Keratinocyte (primary cell): Measurements from ENCODE around the gene NDUFB6. TPM values are rescaled to one million over a fixed set of nuclear protein-coding genes. Genes with fewer than 3 reads are reported as not detected.

Experiments used
- DNase-seq: peaks from one replicate; pipeline ENCODE4 v3.0.0-alpha.2; 2011; ENCODE audit warnings: low read depth, missing footprints, low spot score
- FAIRE-seq: peaks from 2 replicates; lab custom pipeline; 2011; peaks lifted over from hg19 to GRCh38; lab: Jason Lieb, UNC
- H2AFZ ChIP-seq: 2 replicates; pipeline ENCODE4 v1.6.0; 2012; ENCODE audit warnings: low read length, control low read depth, inconsistent platforms; ENCODE audit not compliant: control insufficient read depth
- H3K27ac ChIP-seq: 2 replicates; pipeline ENCODE4 v1.5.1; 2011; ENCODE audit warnings: low read length; ENCODE audit not compliant: control insufficient read depth, insufficient read depth
- H3K27me3 ChIP-seq: 3 replicates; pipeline ENCODE4 v1.6.0; 2011; ENCODE audit warnings: low read length; ENCODE audit not compliant: control insufficient read depth, insufficient read depth; ENCODE audit errors: extremely low read depth
- H3K36me3 ChIP-seq, 2 experiments: 2 replicates in 1 of 2; 3 replicates in 1 of 2; pipeline ENCODE4 v1.5.1; 2011; ENCODE audit warnings: low read length in 2 of 2, mild to moderate bottlenecking in 1 of 2; ENCODE audit not compliant: control insufficient read depth in 2 of 2, insufficient read depth in 2 of 2; ENCODE audit errors: extremely low read depth in 1 of 2
- H3K4me1 ChIP-seq: 3 replicates; pipeline ENCODE4 v1.5.1; 2011; ENCODE audit warnings: low read length; ENCODE audit not compliant: control insufficient read depth, insufficient read depth; ENCODE audit errors: extremely low read depth
- H3K4me2 ChIP-seq: 3 replicates; pipeline ENCODE4 v1.6.0; 2011; ENCODE audit warnings: low read depth, low read length; ENCODE audit not compliant: control insufficient read depth, insufficient read depth; ENCODE audit errors: extremely low read depth
- H3K4me3 ChIP-seq, 3 experiments: fragments of 200-600 bp in 1 of 3; sonication (generic) in 1 of 3; 2 replicates in 2 of 3; 3 replicates in 1 of 3; pipeline ENCODE4 v1.5.1; 2011 to 2016; ENCODE audit warnings: low read length in 3 of 3, mild to moderate bottlenecking in 3 of 3, control low read depth in 2 of 3, inconsistent platforms in 1 of 3, low read depth in 1 of 3, mixed read lengths in 1 of 3, mixed run types in 1 of 3, moderate library complexity in 1 of 3; ENCODE audit not compliant: control insufficient read depth in 2 of 3, insufficient read depth in 2 of 3; ENCODE audit errors: extremely low read depth in 1 of 3
- H3K79me2 ChIP-seq: 2 replicates; pipeline ENCODE4 v1.6.0; 2012; ENCODE audit warnings: low read length; ENCODE audit not compliant: control insufficient read depth, insufficient read depth
- H3K9ac ChIP-seq: 3 replicates; pipeline ENCODE4 v1.6.0; 2011; ENCODE audit warnings: low read length; ENCODE audit not compliant: control insufficient read depth, insufficient read depth; ENCODE audit errors: extremely low read depth
- H3K9me1 ChIP-seq: 3 replicates; pipeline ENCODE4 v1.6.0; 2011; ENCODE audit warnings: low read length; ENCODE audit not compliant: control insufficient read depth, insufficient read depth; ENCODE audit errors: extremely low read depth
- H3K9me3 ChIP-seq: 2 replicates; pipeline ENCODE4 v1.5.1; 2012; ENCODE audit warnings: low read depth, low read length; ENCODE audit not compliant: control insufficient read depth
- H4K20me1 ChIP-seq: 3 replicates; pipeline ENCODE4 v1.6.0; 2011; ENCODE audit warnings: low read length; ENCODE audit not compliant: control insufficient read depth, insufficient read depth; ENCODE audit errors: extremely low read depth
- EZH2 ChIP-seq: IDR thresholded peaks from one replicate; pipeline ENCODE4 v1.6.1; 2012; ENCODE audit warnings: inconsistent platforms, mild to moderate bottlenecking, low read length, moderate library complexity
- dilution Hi-C: fragments of 300-500 bp; cut with MboI; formaldehyde crosslinking; loops from one replicate; pipeline ENCODE4 v1.7.0; 2020; ENCODE audit warnings: low sequenced_read_pairs; ENCODE audit not compliant: extremely low pct_ligation_motif_present
- polyA plus RNA-seq, 5 experiments: library from polyadenylated mRNA; depleted of rRNA in 3 of 5; stranded (reverse) in 3 of 5; stranded (forward) in 1 of 5; unstranded in 1 of 5; fragments of >200 nt; gene quantifications; 1 replicate in 1 of 5; 2 replicates in 3 of 5; 3 replicates in 1 of 5; pipeline versions ENCODE4 v1.2.1 to v1.2.3, GENCODE V29; 2011 to 2012; ENCODE audit warnings: missing spikeins in 2 of 5, low read depth in 1 of 5, low replicate concordance in 1 of 5
- TF ChIP-seq, protein P1 (sequence below), 3 experiments: IDR thresholded peaks in 1 of 3; conservative IDR thresholded peaks in 1 of 3; optimal IDR thresholded peaks in 1 of 3; 2 replicates in 2 of 3; 3 replicates in 1 of 3; pipeline versions ENCODE3 to v1.5.1; 2011; ENCODE audit warnings: low read length in 3 of 3, mild to moderate bottlenecking in 3 of 3, moderate library complexity in 2 of 3, control low read depth in 1 of 3, inconsistent platforms in 1 of 3; ENCODE audit not compliant: insufficient read depth in 2 of 3; ENCODE audit errors: extremely low read depth in 1 of 3

The NDUFB6 gene
- polyA plus RNA-seq, 1 donor (not counting 4 experiments of a cell fraction or from before 2014, with no cell fraction given) = 67.0 TPM

DNA sequence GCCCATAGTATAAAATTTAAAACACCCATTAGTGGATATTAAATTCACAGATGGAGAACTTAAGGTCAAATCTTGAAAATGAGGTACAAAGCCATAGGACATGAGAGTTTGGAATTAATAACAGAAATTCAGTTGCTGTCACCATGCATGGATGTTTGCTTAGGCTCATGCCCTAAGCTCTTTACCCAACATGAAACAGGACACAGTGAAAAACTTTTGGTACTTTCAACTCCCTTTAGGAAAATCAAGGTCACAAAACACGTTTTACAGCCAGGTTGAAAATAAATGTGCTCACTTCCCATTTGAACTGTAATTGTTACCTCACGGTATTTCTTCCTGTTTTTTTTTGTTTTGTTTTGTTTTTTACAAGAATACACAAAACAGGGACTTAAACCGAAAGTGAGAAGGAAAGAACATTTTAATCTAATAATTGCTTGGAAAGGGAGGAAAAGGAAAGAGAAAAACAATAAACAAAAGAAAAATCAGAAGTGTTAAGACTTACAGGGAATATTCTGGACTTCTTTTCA is 14.5 kb downstream of the NDUFB6 start:
- Histone ChIP-seq H3K9me3 (no peaks in the 10 kb centered on the region), H3K9ac (no peak overlapping the region), H2AFZ (no peak overlapping the region), H3K27ac (no peak overlapping the region), H3K36me3 (peaks cover 2 to 3% of the 10 kb centered on the region in 2 experiments), H3K4me2 (no peak overlapping the region), H3K4me3 (no peak overlapping the region), H3K27me3 (no peaks in the 10 kb centered on the region), H4K20me1 (no peaks in the 10 kb centered on the region), H3K79me2 (peaks cover 17% of the 10 kb centered on the region), H3K9me1 (no peaks in the 10 kb centered on the region), H3K4me1 (peaks cover 4% of the 10 kb centered on the region)
- dilution Hi-C loops = loop anchor here (25.0 kb wide), 1 partner anchor 121 kb away; no protein-coding TSS in a partner anchor
- no peak for FAIRE-seq
- TF ChIP-seq, protein P1, sequence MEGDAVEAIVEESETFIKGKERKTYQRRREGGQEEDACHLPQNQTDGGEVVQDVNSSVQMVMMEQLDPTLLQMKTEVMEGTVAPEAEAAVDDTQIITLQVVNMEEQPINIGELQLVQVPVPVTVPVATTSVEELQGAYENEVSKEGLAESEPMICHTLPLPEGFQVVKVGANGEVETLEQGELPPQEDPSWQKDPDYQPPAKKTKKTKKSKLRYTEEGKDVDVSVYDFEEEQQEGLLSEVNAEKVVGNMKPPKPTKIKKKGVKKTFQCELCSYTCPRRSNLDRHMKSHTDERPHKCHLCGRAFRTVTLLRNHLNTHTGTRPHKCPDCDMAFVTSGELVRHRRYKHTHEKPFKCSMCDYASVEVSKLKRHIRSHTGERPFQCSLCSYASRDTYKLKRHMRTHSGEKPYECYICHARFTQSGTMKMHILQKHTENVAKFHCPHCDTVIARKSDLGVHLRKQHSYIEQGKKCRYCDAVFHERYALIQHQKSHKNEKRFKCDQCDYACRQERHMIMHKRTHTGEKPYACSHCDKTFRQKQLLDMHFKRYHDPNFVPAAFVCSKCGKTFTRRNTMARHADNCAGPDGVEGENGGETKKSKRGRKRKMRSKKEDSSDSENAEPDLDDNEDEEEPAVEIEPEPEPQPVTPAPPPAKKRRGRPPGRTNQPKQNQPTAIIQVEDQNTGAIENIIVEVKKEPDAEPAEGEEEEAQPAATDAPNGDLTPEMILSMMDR (optimal IDR thresholded peaks at IDR 0.05 in 1 of 3, IDR thresholded peaks at IDR 0.05 in 1 of 3, conservative IDR thresholded peaks at IDR 0.05 in 1 of 3; ENCODE audit: extremely low read depth in 1 of 3, insufficient read depth in 2 of 3, low read length in 3 of 3) = no peak
- no peak for TF ChIP-seq EZH2
- DNase-seq = no peak

DNA sequence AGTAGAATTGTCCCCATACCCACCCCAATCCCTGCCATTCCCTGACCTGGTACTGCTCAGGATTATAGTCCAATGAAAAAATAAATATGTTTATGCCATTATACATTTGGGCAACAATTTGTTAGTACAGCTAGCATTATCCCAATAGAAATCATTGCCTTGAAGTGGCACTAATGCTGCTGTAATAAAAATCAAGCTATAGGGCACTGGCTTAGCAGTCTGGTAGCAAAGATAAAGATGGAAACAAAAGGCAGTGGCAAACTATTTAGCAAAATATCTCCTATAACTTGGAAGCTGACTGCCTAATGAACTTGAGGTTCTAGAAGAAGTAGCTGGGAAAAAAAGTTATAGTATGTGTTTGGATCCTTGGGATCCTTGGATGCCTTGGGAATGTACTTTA is 18.4 kb downstream of the NDUFB6 start:
- H4K20me1 ChIP-seq = peaks cover 3% of the 10 kb centered on the region
- no peaks in the 10 kb centered on the region for H3K9me1 ChIP-seq
- peaks cover 36% of the 10 kb centered on the region for H3K79me2 ChIP-seq
- no peak overlapping the region for H3K4me2 ChIP-seq
- no peak overlapping the region for H2AFZ ChIP-seq
- peaks cover 12% of the 10 kb centered on the region for H3K4me1 ChIP-seq
- no peak for TF ChIP-seq EZH2
- TF ChIP-seq, protein P1 (optimal IDR thresholded peaks at IDR 0.05 in 1 of 3, IDR thresholded peaks at IDR 0.05 in 1 of 3, conservative IDR thresholded peaks at IDR 0.05 in 1 of 3; ENCODE audit: extremely low read depth in 1 of 3, insufficient read depth in 2 of 3, low read length in 3 of 3) = no peak
- no peak overlapping the region for H3K27ac ChIP-seq
- DNase-seq = no peak
- no peak overlapping the region for H3K4me3 ChIP-seq
- H3K36me3 ChIP-seq = peaks cover 2 to 3% of the 10 kb centered on the region in 2 experiments
- H3K9ac ChIP-seq = no peak overlapping the region
- no peak for FAIRE-seq
- dilution Hi-C loops = loop anchor here (25.0 kb wide), 1 partner anchor 117 kb away; no protein-coding TSS in a partner anchor
- no peaks in the 10 kb centered on the region for H3K27me3 ChIP-seq
- H3K9me3 ChIP-seq = no peaks in the 10 kb centered on the region
